Neural progenitor cell (in vitro differentiated cells): ENCODE results near the gene ZNF277. TPM values are rescaled to one million over a fixed set of nuclear protein-coding genes. Genes with fewer than 3 reads are reported as not detected.

Source experiments
- DNase-seq: peaks from one replicate; pipeline ENCODE4 v3.0.0-alpha.2; 2016; ENCODE audit warnings: low spot score
- H2AFZ ChIP-seq: fragments of 200-600 bp; sonication (generic); replicated peaks from 2 replicates; pipeline ENCODE4 v1.6.1; 2016; ENCODE audit warnings: antibody characterized with exemption
- H3F3A ChIP-seq: fragments of 200-600 bp; sonication (generic); 2 replicates; pipeline ENCODE4 v1.6.1; 2016; ENCODE audit warnings: antibody characterized with exemption, low read depth
- H3K27ac ChIP-seq: fragments of 200-600 bp; sonication (generic); 2 replicates; pipeline ENCODE4 v1.5.1; 2016; ENCODE audit warnings: mild to moderate bottlenecking
- H3K27me3 ChIP-seq: fragments of 200-600 bp; sonication (generic); 2 replicates; pipeline ENCODE4 v1.6.1; 2016; ENCODE audit warnings: mild to moderate bottlenecking, moderate library complexity
- H3K36me3 ChIP-seq: fragments of 200-600 bp; sonication (generic); 2 replicates; pipeline ENCODE4 v1.5.1; 2016
- H3K4me1 ChIP-seq: fragments of 200-600 bp; sonication (generic); 2 replicates; pipeline ENCODE4 v1.6.1; 2016; ENCODE audit warnings: mixed run types
- H3K4me2 ChIP-seq: fragments of 200-600 bp; sonication (generic); 2 replicates; pipeline ENCODE4 v1.6.1; 2016
- H3K4me3 ChIP-seq: fragments of 200-600 bp; sonication (generic); 2 replicates; pipeline ENCODE4 v1.5.1; 2016
- H3K79me2 ChIP-seq: fragments of 200-600 bp; sonication (generic); 2 replicates; pipeline ENCODE4 v1.6.1; 2016; ENCODE audit warnings: low read depth
- H3K9ac ChIP-seq: fragments of 200-600 bp; sonication (generic); 2 replicates; pipeline ENCODE4 v1.6.1; 2016
- H3K9me3 ChIP-seq: fragments of 200-600 bp; sonication (generic); 2 replicates; pipeline ENCODE4 v1.5.1; 2016; ENCODE audit warnings: low read depth
- H4K20me1 ChIP-seq: fragments of 200-600 bp; sonication (generic); 2 replicates; pipeline ENCODE4 v1.6.1; 2016; ENCODE audit warnings: low read depth
- H3K27ac Mint-ChIP-seq: 3 replicates; pipeline ENCODE4 v1.8.0; 2021; ENCODE audit warnings: mixed read lengths
- H3K27me3 Mint-ChIP-seq: 2 replicates; pipeline ENCODE4 v1.8.0; 2022; ENCODE audit warnings: low read depth, mild to moderate bottlenecking, inconsistent platforms, moderate library complexity, mixed read lengths; ENCODE audit not compliant: insufficient read depth
- H3K36me3 Mint-ChIP-seq: 3 replicates; pipeline ENCODE4 v1.8.0; 2021; ENCODE audit warnings: mixed read lengths
- H3K4me1 Mint-ChIP-seq: 3 replicates; pipeline ENCODE4 v1.8.0; 2021; ENCODE audit warnings: mixed read lengths
- H3K4me3 Mint-ChIP-seq: 3 replicates; pipeline ENCODE4 v1.8.0; 2021; ENCODE audit warnings: mild to moderate bottlenecking, moderate library complexity, mixed read lengths
- H3K9me3 Mint-ChIP-seq: 3 replicates; pipeline ENCODE4 v1.8.0; 2020; ENCODE audit warnings: mixed read lengths
- CTCF ChIP-seq: fragments of 200-600 bp; sonication (generic); IDR thresholded peaks from 2 replicates; pipeline ENCODE4 v1.5.1; 2017; ENCODE audit warnings: antibody characterized with exemption, mild to moderate bottlenecking
- EZH2 ChIP-seq: fragments of 200-600 bp; sonication (generic); IDR thresholded peaks from 2 replicates; pipeline ENCODE4 v1.6.1; 2017; ENCODE audit warnings: antibody characterized with exemption, mild to moderate bottlenecking, moderate library complexity
- EZH2phosphoT487 ChIP-seq: fragments of 200-600 bp; sonication (generic); IDR thresholded peaks from 2 replicates; pipeline ENCODE4 v1.6.1; 2017; ENCODE audit warnings: antibody characterized with exemption
- total RNA-seq: library from RNA; depleted of rRNA; stranded (reverse); fragments of >200 nt; gene quantifications from 2 replicates; pipeline ENCODE4 v1.2.3, GENCODE V29; 2015; ENCODE audit warnings: low replicate concordance

Gene ZNF277
- total RNA-seq, 1 donor from 2014 or later: 55.5 TPM

GRCh38 chr7:112225006-112225405, 18.5 kb downstream of the ZNF277 start:
- Histone ChIP-seq H3K27me3 (no peaks in the 10 kb centered on the region), H2AFZ (no peak overlapping the region), H3K4me3 (no peak overlapping the region), H3F3A (no peaks in the 10 kb centered on the region), H3K27ac (no peak overlapping the region), H3K79me2 (peaks cover 67% of the 10 kb centered on the region), H3K9ac (no peak overlapping the region), H4K20me1 (peaks cover 3% of the 10 kb centered on the region), H3K4me1 (no peaks in the 10 kb centered on the region), H3K36me3 (no peaks in the 10 kb centered on the region), H3K9me3 (no peaks in the 10 kb centered on the region), H3K4me2 (no peak overlapping the region)
- no peak overlapping the region for H3K27ac Mint-ChIP-seq
- no peak overlapping the region for H3K4me3 Mint-ChIP-seq
- H3K36me3 Mint-ChIP-seq: peaks cover 15% of the 10 kb centered on the region
- peaks cover 2% of the 10 kb centered on the region for H3K27me3 Mint-ChIP-seq
- TF ChIP-seq EZH2: no peak
- TF ChIP-seq EZH2phosphoT487: no peak
- TF ChIP-seq CTCF: no peak
- H3K4me1 Mint-ChIP-seq: no peaks in the 10 kb centered on the region
- H3K9me3 Mint-ChIP-seq: peaks cover 20% of the 10 kb centered on the region
- no peak for DNase-seq

- no peak overlapping the region for H3K27ac Mint-ChIP-seq
Measured at GRCh38 chr7:112226701-112227276, 20.3 kb downstream of the ZNF277 start.

GRCh38 chr7:112228632-112229031, 22.1 kb downstream of the ZNF277 start:
- Histone ChIP-seq H3K27me3 (no peaks in the 10 kb centered on the region), H3K4me3 (no peak overlapping the region), H3K9me3 (no peaks in the 10 kb centered on the region), H3K27ac (no peak overlapping the region), H2AFZ (no peak overlapping the region), H3F3A (no peaks in the 10 kb centered on the region), H4K20me1 (peaks cover 3% of the 10 kb centered on the region), H3K79me2 (peaks cover 51% of the 10 kb centered on the region), H3K4me2 (no peak overlapping the region), H3K36me3 (no peaks in the 10 kb centered on the region), H3K4me1 (no peaks in the 10 kb centered on the region), H3K9ac (no peak overlapping the region)
- no peak for DNase-seq
- Mint-ChIP-seq H3K27me3 (peaks cover 2% of the 10 kb centered on the region), H3K27ac (no peak overlapping the region), H3K4me3 (no peak overlapping the region), H3K9me3 (peaks cover 3% of the 10 kb centered on the region), H3K4me1 (no peaks in the 10 kb centered on the region), H3K36me3 (peaks cover 9% of the 10 kb centered on the region)
- TF ChIP-seq EZH2 (no peak), EZH2phosphoT487 (no peak), CTCF (no peak)

More at GRCh38 chr7:112226701-112227276, 20.3 kb downstream of the ZNF277 start:
- no peak overlapping the region for H3K4me2 ChIP-seq
- no peak for DNase-seq
- H3K4me3 ChIP-seq: no peak overlapping the region
- H3K36me3 Mint-ChIP-seq: peaks cover 11% of the 10 kb centered on the region
- H3K4me3 Mint-ChIP-seq: no peak overlapping the region
- no peak overlapping the region for H3K9ac ChIP-seq
- H2AFZ ChIP-seq: no peak overlapping the region
- peaks cover 15% of the 10 kb centered on the region for H3K9me3 Mint-ChIP-seq
- no peaks in the 10 kb centered on the region for H3K4me1 Mint-ChIP-seq
- no peaks in the 10 kb centered on the region for H3K9me3 ChIP-seq
- no peaks in the 10 kb centered on the region for H3K36me3 ChIP-seq
- H3K27me3 ChIP-seq: no peaks in the 10 kb centered on the region
- H3K27ac ChIP-seq: no peak overlapping the region
- H4K20me1 ChIP-seq: peaks cover 3% of the 10 kb centered on the region
- no peaks in the 10 kb centered on the region for H3K4me1 ChIP-seq
- H3K27me3 Mint-ChIP-seq: peaks cover 2% of the 10 kb centered on the region
- H3K79me2 ChIP-seq: peaks cover 56% of the 10 kb centered on the region
- no peaks in the 10 kb centered on the region for H3F3A ChIP-seq
- TF ChIP-seq CTCF: no peak
- no peak for TF ChIP-seq EZH2phosphoT487
- no peak for TF ChIP-seq EZH2
